ENCODE measurements around the gene SLC6A6.

The SLC6A6 gene

GRCh38 chr3:14475621-14476020 is 73.2 kb downstream of the SLC6A6 start:
- no peak for DNase-seq (ENCODE audit: low read depth)
- no peak overlapping the region for H3K4me3 ChIP-seq (ENCODE audit: low read depth, low read length)

DNA sequence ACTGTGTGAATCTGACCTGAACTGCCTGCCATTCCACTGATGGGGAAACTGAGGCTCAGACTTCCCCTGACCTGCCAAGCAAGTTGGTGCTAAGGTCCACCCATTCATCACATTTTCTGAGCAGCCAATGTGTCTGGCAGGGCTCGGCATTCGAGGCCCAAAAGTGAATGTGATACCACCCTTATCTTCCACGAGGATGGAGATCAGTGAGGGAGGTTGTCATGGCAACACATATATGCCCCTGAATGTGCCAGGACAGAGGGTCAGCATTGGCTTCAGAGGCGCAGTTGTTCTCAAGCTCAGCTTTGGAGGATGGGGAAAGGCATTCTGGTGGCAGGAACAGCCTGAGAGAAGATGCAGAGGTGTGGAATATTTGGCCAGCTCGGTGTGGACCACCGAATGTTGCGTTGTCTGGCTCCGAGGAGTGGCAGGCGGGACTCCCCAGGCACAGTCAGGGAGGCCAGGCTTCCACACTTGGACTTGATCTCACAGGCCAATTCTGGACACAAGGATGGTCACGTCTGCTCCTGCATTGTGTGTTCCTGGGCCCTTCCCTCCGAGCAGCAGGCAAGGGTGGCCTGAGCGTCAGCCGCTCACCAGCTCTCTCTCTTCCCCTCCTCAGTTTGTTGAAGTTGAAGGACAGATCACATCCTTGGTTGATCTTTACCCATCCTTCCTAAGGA is 74.3 kb downstream of the SLC6A6 start:
- no peak overlapping the region for H3K4me3 ChIP-seq (ENCODE audit: low read depth, low read length)
- DNase-seq (ENCODE audit: low read depth): no peak

- H3K4me3 ChIP-seq (ENCODE audit: low read depth, low read length): no peak overlapping the region
- no peak for DNase-seq (ENCODE audit: low read depth)
These were observed 75.0 kb downstream of the SLC6A6 start for GRCh38 chr3:14477311-14477935.

- DNase-seq (ENCODE audit: low read depth): no peak
- no peak overlapping the region for H3K4me3 ChIP-seq (ENCODE audit: low read depth, low read length)
These were observed 76.6 kb downstream of the SLC6A6 start for GRCh38 chr3:14478956-14479550.

DNA sequence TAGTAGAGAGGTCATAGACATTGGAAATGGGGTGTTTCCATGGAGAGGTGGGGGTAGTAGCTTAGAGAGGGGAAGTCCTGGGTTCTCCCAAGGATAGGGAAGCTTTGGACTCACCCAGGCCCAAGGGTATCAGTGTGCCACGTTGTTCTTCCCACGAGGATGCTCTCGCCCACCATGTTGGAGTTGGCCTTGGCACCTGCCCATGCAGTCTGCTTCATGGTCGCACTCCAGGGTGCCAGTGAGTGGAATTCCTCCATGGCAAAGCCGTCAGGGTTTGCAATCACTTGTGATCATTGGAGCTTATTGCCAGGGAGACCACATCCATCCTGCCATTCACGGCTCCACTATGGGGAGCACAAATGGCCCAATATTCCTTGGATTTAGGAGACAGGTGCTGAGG is 77.2 kb downstream of the SLC6A6 start:
- DNase-seq (ENCODE audit: low read depth): no peak
- no peak overlapping the region for H3K4me3 ChIP-seq (ENCODE audit: low read depth, low read length)

DNA sequence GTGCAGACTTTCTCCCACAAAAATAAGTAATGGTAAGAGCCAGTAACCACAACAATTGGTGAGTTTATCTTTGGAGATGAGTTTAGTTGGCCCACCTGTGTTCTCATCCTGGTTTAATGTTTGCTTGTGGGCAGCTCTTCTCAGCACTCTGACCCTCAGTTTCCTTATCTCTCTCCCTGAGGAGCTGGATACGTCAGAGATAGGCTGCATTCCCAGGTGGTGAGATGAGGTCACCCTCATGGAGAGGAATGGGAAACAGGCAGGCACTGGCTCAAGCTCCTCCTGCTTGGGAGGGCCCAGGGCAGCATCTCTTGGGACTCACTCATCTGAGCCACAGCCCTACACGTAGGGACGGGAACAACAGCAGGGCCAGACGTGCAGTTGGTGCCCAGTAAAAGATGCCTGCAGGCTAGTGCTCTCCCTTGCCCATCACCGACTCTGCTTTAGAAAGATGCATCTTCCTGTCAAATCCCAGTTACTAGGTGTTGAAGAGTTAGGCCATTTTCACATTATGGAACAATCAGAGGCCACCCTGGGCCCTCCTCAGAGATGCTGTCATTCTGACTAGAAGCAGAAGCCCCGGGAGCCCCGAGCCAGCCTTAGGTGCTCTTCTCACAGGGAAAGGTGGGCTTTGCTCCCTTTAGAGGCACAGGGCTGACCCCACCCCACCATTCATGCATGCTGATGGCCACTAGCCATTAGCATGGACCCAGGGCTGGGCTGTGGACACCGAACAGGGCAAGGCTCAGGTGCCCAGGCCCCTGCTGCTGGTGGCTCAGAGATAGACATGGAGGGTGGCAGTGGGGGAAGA is 78.0 kb downstream of the SLC6A6 start:
- H3K4me3 ChIP-seq (ENCODE audit: low read depth, low read length): no peak overlapping the region
- peak; percentile 16 for DNase-seq (ENCODE audit: low read depth)

GRCh38 chr3:14481018-14481645 is 78.7 kb downstream of the SLC6A6 start:
- no peak overlapping the region for H3K4me3 ChIP-seq (ENCODE audit: low read depth, low read length)
- no peak for DNase-seq (ENCODE audit: low read depth)

GRCh38 chr3:14481646-14482036 is 79.2 kb downstream of the SLC6A6 start:
- no peak for DNase-seq (ENCODE audit: low read depth)
- no peak overlapping the region for H3K4me3 ChIP-seq (ENCODE audit: low read depth, low read length)

- H3K4me3 ChIP-seq (ENCODE audit: low read depth, low read length): no peak overlapping the region
- DNase-seq (ENCODE audit: low read depth): no peak
These were observed 79.9 kb downstream of the SLC6A6 start for GRCh38 chr3:14482271-14482721.

DNA sequence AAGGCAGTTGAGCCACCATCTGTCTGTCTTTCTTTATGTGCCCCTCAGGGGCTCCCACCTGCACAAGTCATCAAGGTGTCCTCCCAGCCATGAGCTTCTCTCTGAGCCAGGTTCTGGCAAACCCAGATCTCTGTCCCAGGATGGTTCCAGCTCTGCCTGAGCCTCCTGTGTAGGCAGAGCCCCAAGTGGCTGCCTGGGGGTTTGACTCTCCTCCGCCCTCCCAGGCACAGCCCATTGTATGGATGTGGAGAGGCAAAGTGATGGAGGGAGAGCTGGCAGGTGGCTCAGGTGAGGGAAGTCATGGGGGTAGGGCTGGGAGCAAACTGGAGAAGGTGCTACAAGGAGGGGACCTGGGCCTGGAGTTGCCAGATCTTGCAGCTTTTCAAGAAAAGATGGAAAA is 80.9 kb downstream of the SLC6A6 start:
- DNase-seq (ENCODE audit: low read depth): no peak
- no peak overlapping the region for H3K4me3 ChIP-seq (ENCODE audit: low read depth, low read length)

DNA sequence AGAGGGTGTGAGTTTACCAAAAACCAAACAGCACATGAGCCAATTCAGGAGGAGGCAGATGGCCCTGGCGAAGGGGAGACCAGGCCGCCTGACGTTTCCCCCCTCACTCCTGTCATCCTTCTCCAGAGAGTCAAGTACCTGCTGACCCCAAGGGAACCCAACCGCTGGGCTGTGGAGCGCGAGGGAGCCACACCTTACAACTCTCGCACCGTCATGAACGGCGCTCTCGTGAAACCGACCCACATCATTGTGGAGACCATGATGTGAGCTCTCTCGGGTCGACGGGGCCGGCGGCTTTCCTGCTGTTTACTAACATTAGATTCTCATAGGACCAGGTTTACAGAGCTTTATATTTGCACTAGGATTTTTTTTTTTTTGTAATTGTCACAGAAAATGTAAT is 82.3 kb downstream of the SLC6A6 start:
- H3K4me3 ChIP-seq (ENCODE audit: low read depth, low read length): no peak overlapping the region
- no peak for DNase-seq (ENCODE audit: low read depth)

GRCh38 chr3:14485981-14486380 is 83.6 kb downstream of the SLC6A6 start:
- no peak for DNase-seq (ENCODE audit: low read depth)
- no peak overlapping the region for H3K4me3 ChIP-seq (ENCODE audit: low read depth, low read length)

DNA sequence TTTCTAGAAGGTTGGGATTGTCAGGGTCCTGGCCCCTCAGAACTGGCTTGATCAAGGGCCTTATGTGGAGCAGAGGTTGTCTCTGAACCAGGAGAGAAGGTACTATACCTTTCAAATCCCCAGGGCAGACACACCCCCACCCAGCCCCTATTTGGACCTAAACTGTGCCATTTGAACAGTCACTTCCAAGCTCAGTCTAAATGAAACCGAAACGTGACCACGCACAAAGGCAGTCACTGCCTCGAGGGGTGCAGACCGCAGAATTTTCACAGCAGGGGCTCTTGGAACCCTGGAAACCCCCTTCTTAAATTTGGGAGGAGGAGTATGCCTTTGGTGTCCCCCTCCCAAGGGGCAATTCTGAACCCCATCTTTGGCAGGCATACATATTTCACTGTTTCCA is 84.1 kb downstream of the SLC6A6 start:
- no peak overlapping the region for H3K4me3 ChIP-seq (ENCODE audit: low read depth, low read length)
- no peak for DNase-seq (ENCODE audit: low read depth)

DNA sequence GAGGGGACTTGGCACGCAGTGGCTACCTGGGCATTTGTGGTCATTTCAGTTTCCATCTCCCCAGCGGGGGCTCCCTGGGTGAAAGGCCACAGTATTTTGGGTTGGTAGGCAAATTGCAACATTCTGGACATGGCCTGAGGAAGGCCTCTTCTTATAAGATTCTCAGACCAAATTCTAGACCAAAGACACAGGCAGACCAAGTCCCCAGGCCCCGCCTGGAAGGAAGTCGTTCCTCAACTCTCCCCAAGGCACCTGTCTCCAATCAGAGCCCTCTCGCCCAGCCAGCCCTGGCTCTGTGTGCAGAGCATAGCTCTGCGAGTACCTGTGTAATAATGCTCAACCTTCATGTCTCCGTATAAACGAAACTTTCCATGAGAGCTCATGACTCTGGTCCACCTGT is 84.7 kb downstream of the SLC6A6 start:
- no peak for DNase-seq (ENCODE audit: low read depth)

GRCh38 chr3:14487821-14488220 is 85.4 kb downstream of the SLC6A6 start:
- no peak overlapping the region for H3K4me3 ChIP-seq (ENCODE audit: low read depth, low read length)
- DNase-seq (ENCODE audit: low read depth): no peak

More for the DNA sequence above, 84.7 kb downstream of the SLC6A6 start:
- H3K4me3 ChIP-seq (ENCODE audit: low read depth, low read length): no peak overlapping the region

DNA sequence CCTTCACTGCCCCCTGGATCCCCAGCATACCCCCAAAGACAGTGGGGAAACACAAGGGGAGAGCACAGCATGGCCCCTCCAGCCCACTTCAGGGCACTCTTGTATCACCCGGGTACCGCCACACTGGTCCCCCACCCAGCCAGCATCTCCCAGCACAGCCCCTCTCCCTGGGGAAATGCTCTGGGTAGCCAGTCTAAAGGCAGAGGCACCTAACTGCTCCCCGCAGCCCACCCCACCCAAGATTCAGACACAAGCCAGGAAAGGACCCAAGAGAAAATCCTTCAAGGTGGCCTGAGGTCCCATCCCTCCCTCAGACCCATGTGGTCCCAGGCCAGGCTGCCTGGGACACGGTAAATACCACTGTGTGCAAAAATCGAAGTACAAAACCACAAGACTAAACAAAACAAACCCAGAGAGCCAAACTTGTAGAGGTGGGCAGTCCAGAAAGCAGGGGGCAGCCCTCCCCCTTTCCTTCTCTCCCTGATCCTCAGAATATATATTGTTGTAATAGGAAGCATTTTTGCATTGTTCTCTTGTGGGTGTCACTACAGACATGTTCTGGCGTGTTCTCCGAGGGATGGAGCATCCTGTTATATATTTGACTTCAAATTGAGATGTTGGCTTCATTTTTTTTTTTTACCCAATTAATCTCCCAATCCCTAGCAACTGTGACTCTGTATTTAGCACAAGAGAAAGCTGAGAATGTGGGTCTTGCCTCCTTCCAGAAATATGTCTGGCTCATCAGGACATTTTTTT is 86.1 kb downstream of the SLC6A6 start:
- no peak overlapping the region for H3K4me3 ChIP-seq (ENCODE audit: low read depth, low read length)
- no peak for DNase-seq (ENCODE audit: low read depth)

DNA sequence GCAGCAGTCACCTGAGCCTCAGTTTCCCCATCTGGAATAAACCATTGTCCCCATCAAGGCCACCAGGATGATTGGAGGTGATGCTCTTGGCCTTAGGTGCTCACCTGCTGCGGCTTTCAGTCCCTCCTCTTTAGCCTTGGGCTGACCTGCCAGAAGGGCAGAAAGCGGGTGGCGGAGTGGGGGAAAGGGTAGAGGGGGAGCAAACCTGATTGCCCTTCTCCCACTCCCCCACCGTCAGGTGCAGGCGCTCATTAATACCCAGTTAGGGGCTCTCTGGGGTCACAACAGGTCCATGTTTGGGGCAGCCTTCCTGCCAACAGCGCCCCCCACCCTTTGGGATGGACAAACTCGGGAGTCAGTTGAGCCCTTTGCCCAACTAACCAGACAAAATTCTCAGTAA is 87.2 kb downstream of the SLC6A6 start:
- H3K4me3 ChIP-seq (ENCODE audit: low read depth, low read length): no peak overlapping the region
- no peak for DNase-seq (ENCODE audit: low read depth)

- no peak overlapping the region for H3K4me3 ChIP-seq (ENCODE audit: low read depth, low read length)
- no peak for DNase-seq (ENCODE audit: low read depth)
These were observed 87.8 kb downstream of the SLC6A6 start for GRCh38 chr3:14490255-14490654.

DNA sequence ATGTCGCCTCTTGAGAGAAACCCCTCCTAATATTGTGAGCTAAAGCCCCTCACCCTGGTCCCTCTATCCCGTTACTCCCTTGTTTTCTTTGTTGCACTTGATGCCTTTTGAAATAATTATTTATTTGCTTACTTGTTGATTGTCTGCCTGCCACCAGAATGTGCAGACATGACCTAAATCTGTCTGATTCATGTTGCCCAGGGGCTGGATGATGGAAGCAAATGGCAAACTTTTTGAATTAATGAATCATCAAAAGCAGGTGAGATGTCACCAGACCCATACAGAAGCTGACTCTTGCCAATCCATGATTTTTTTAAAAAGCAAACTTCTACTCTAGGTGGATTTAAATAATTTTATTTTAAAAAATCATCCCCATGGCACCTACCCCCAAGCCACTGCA is 88.4 kb downstream of the SLC6A6 start:
- no peak for DNase-seq (ENCODE audit: low read depth)
- H3K4me3 ChIP-seq (ENCODE audit: low read depth, low read length): no peak overlapping the region
